ENCODE data around the gene TRABD. TPM values are rescaled to one million over a fixed set of nuclear protein-coding genes. Genes with fewer than 3 reads are reported as not detected.

The TRABD gene
- total and polyA plus RNA-seq, 2 donors (not counting 1 experiment from before 2014, with no cell fraction given): 11.8 to 17.2 TPM

- Histone ChIP-seq H3K27me3 (ENCODE audit: control insufficient read depth, insufficient read depth, low read length) (no peaks in the 10 kb centered on the region), H3K36me3 (ENCODE audit: control insufficient read depth, insufficient read depth, low read length) (no peaks in the 10 kb centered on the region)
- no peak for DNase-seq (ENCODE audit: low read depth in 2 of 2)
Measured at GRCh38 chr22:50162391-50162956, 23.2 kb upstream of the TRABD start.

GRCh38 chr22:50165436-50166123 lies 20.1 kb upstream of the TRABD start:
- H3K36me3 ChIP-seq (ENCODE audit: control insufficient read depth, insufficient read depth, low read length): no peaks in the 10 kb centered on the region

More at GRCh38 chr22:50162391-50162956, 23.2 kb upstream of the TRABD start:
- H3K4me2 ChIP-seq (ENCODE audit: extremely low read depth, insufficient read depth, low read length): no peak overlapping the region
- no peak overlapping the region for H3K4me3 ChIP-seq (replicated peaks in 1 of 4; ENCODE audit: control extremely low read depth in 1 of 4, insufficient read depth in 1 of 4, low read depth in 3 of 4, low read length in 4 of 4)
- no peak overlapping the region for H3K9ac ChIP-seq (ENCODE audit: insufficient read depth, low read length)
- H4K20me1 ChIP-seq (ENCODE audit: control insufficient read depth, extremely low read depth, insufficient read depth, low read length): no peaks in the 10 kb centered on the region
- TF ChIP-seq CTCF (conservative IDR thresholded peaks at IDR 0.05 in 1 of 2, IDR thresholded peaks at IDR 0.05 in 1 of 2; ENCODE audit: low read depth in 1 of 2, low read length in 2 of 2) (no peak), EZH2 (IDR thresholded peaks at IDR 0.05; ENCODE audit: low read length, missing control alignments) (no peak)
- no peaks in the 10 kb centered on the region for H3K9me3 ChIP-seq (ENCODE audit: control insufficient read depth, insufficient read depth, low read depth, low read length)
- H3K79me2 ChIP-seq (ENCODE audit: control insufficient read depth, insufficient read depth, low read length): no peaks in the 10 kb centered on the region
- no peak overlapping the region for H2AFZ ChIP-seq (ENCODE audit: low read length)
- no peaks in the 10 kb centered on the region for H3K4me1 ChIP-seq (ENCODE audit: control insufficient read depth, extremely low read depth, insufficient read depth, low read length)
- no peak overlapping the region for H3K27ac ChIP-seq (ENCODE audit: insufficient read depth, low read length)

More at GRCh38 chr22:50165436-50166123, 20.1 kb upstream of the TRABD start:
- Histone ChIP-seq H3K4me3 (replicated peaks in 1 of 4; ENCODE audit: control extremely low read depth in 1 of 4, insufficient read depth in 1 of 4, low read depth in 3 of 4, low read length in 4 of 4) (no peak overlapping the region), H3K4me2 (ENCODE audit: extremely low read depth, insufficient read depth, low read length) (no peak overlapping the region), H3K9ac (ENCODE audit: insufficient read depth, low read length) (no peak overlapping the region), H2AFZ (ENCODE audit: low read length) (no peak overlapping the region), H3K27me3 (ENCODE audit: control insufficient read depth, insufficient read depth, low read length) (peaks cover 13% of the 10 kb centered on the region), H3K79me2 (ENCODE audit: control insufficient read depth, insufficient read depth, low read length) (no peaks in the 10 kb centered on the region), H4K20me1 (ENCODE audit: control insufficient read depth, extremely low read depth, insufficient read depth, low read length) (no peaks in the 10 kb centered on the region), H3K27ac (ENCODE audit: insufficient read depth, low read length) (no peak overlapping the region), H3K4me1 (ENCODE audit: control insufficient read depth, extremely low read depth, insufficient read depth, low read length) (no peaks in the 10 kb centered on the region), H3K9me3 (ENCODE audit: control insufficient read depth, insufficient read depth, low read depth, low read length) (no peaks in the 10 kb centered on the region)
- TF ChIP-seq EZH2 (IDR thresholded peaks at IDR 0.05; ENCODE audit: low read length, missing control alignments) (no peak), CTCF (conservative IDR thresholded peaks at IDR 0.05 in 1 of 2, IDR thresholded peaks at IDR 0.05 in 1 of 2; ENCODE audit: low read depth in 1 of 2, low read length in 2 of 2) (no peak)
- no peak for DNase-seq (ENCODE audit: low read depth in 2 of 2)

Measured in fibroblast of lung (primary cell).